ENCODE data around the gene OVAAL. TPM values are rescaled to one million over a fixed set of nuclear protein-coding genes. Genes with fewer than 3 reads are reported as not detected.

Gene OVAAL
- total and polyA plus RNA-seq, 2 of the 4 experiments (the other 2 are of a cell fraction): not detected

DNA sequence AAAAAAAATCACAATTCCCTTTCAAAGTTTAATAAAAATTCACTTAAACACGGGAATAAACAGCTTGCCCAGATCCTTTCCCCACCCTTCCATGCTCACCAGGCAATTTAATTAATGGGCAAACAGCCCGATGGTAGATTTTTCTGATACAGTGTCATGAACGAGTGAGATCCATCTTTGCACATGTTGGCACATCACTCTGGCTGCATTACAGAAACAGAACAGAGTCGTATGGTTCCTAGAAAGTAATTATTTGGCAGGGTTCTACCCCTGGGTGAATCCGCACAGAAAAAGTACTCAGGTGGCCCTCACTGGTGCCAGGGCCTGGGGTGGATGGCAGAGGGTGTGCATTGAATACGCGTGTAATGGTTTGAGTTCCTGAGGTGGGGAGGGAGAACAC, 24.6 kb upstream of the OVAAL start:
- H3K4me2 ChIP-seq (ENCODE audit: low read depth, low read length): no peak overlapping the region
- no peak for ATAC-seq (ENCODE audit: low read depth)
- H3K18ac ChIP-seq (ENCODE audit: low read depth, low read length): no peak overlapping the region
- intact Hi-C loops (cut with micrococcal nuclease) (loop anchor here (5.0 kb wide), 2 partner anchors 328 to 633 kb away; no protein-coding TSS in a partner anchor), dilution Hi-C loops (cut with HindIII; ENCODE audit: low sequenced_read_pairs, unreplicated experiment) (no loop called here), in situ Hi-C loops (cut with MboI; ENCODE audit: low sequenced_read_pairs) (no loop called here)
- no peaks in the 10 kb centered on the region for H4K20me1 ChIP-seq (ENCODE audit: insufficient read depth, low read length)
- no peak overlapping the region for H3K9ac ChIP-seq (ENCODE audit: low read depth, low read length)
- H4K5ac ChIP-seq (ENCODE audit: low read depth, low read length): no peak overlapping the region
- H2AK5ac ChIP-seq (ENCODE audit: low read depth, low read length): no peak overlapping the region
- no peak overlapping the region for H2BK20ac ChIP-seq (ENCODE audit: low read depth, low read length)
- no peak overlapping the region for H3K23ac ChIP-seq (ENCODE audit: low read depth, low read length)
- POLR2A ChIA-PET (ENCODE audit: unreplicated experiment): no interaction called here
- no peak overlapping the region for H3K4ac ChIP-seq (ENCODE audit: low read depth, low read length)
- no peak overlapping the region for H4K91ac ChIP-seq (ENCODE audit: insufficient read depth, low read depth, low read length)
- no peak for DNase-seq
- no peaks in the 10 kb centered on the region for H3K9me1 ChIP-seq (ENCODE audit: insufficient read depth, low read length)
- H3K14ac ChIP-seq (replicated peaks; ENCODE audit: low read depth, low read length): no peak overlapping the region
- no peaks in the 10 kb centered on the region for H3K9me3 ChIP-seq (ENCODE audit: control insufficient read depth, insufficient read depth, low read length)
- no CpG with 5 or more reads among the region's 7 CpGs for WGBS, 2 experiments (ENCODE audit: extremely low coverage in 2 of 2, insufficient read length in 1 of 2)
- H2AFZ ChIP-seq (replicated peaks; ENCODE audit: low read length, poor library complexity): no peak overlapping the region
- H2BK5ac ChIP-seq (ENCODE audit: low read depth, low read length, poor library complexity, severe bottlenecking): no peak overlapping the region
- no peaks in the 10 kb centered on the region for H3K4me1 ChIP-seq (ENCODE audit: control insufficient read depth, insufficient read depth, low read length)
- H4K8ac ChIP-seq (ENCODE audit: low read depth in 2 of 2, low read length in 2 of 2): no peak overlapping the region
- no peak for TF ChIP-seq BHLHE40 (IDR thresholded peaks at IDR 0.05; ENCODE audit: low read depth, low read length)
- TF ChIP-seq CHD1 (IDR thresholded peaks at IDR 0.05; ENCODE audit: low read depth, low read length): no peak
- TF ChIP-seq RFX5 (IDR thresholded peaks at IDR 0.05; ENCODE audit: low read depth, low read length): no peak
- TF ChIP-seq CEBPB (IDR thresholded peaks at IDR 0.05; ENCODE audit: low read depth, low read length): no peak
- no peak for TF ChIP-seq MAZ (IDR thresholded peaks at IDR 0.05; ENCODE audit: borderline replicate concordance, low read depth, low read length)
- TF ChIP-seq USF2 (IDR thresholded peaks at IDR 0.05; ENCODE audit: low read depth, low read length): no peak
- no peak for TF ChIP-seq FOS (IDR thresholded peaks at IDR 0.05; ENCODE audit: low read depth, low read length)
- TF ChIP-seq, protein P1, sequence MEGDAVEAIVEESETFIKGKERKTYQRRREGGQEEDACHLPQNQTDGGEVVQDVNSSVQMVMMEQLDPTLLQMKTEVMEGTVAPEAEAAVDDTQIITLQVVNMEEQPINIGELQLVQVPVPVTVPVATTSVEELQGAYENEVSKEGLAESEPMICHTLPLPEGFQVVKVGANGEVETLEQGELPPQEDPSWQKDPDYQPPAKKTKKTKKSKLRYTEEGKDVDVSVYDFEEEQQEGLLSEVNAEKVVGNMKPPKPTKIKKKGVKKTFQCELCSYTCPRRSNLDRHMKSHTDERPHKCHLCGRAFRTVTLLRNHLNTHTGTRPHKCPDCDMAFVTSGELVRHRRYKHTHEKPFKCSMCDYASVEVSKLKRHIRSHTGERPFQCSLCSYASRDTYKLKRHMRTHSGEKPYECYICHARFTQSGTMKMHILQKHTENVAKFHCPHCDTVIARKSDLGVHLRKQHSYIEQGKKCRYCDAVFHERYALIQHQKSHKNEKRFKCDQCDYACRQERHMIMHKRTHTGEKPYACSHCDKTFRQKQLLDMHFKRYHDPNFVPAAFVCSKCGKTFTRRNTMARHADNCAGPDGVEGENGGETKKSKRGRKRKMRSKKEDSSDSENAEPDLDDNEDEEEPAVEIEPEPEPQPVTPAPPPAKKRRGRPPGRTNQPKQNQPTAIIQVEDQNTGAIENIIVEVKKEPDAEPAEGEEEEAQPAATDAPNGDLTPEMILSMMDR (conservative IDR thresholded peaks at IDR 0.05; ENCODE audit: low read depth, low read length): no peak
- TF ChIP-seq MXI1 (IDR thresholded peaks at IDR 0.05; ENCODE audit: borderline replicate concordance, low read depth, low read length): no peak
- TF ChIP-seq MAFK (IDR thresholded peaks at IDR 0.05; ENCODE audit: low read depth, low read length): no peak
- no peak for TF ChIP-seq POLR2A (IDR thresholded peaks at IDR 0.05; ENCODE audit: low read depth, low read length)
- TF ChIP-seq ELK1 (IDR thresholded peaks at IDR 0.05; ENCODE audit: borderline replicate concordance, low read depth, low read length): no peak
- no peak for TF ChIP-seq SMC3 (IDR thresholded peaks at IDR 0.05; ENCODE audit: low read depth, low read length)
- no peak for TF ChIP-seq NFE2L2 (IDR thresholded peaks at IDR 0.05; ENCODE audit: low read depth, low read length)
- no peak for TF ChIP-seq RAD21 (IDR thresholded peaks at IDR 0.05; ENCODE audit: low read length)
- no peak for TF ChIP-seq RCOR1 (IDR thresholded peaks at IDR 0.05; ENCODE audit: insufficient replicate concordance, low read length)
- no peak overlapping the region for H3K56ac ChIP-seq (ENCODE audit: extremely low read depth, insufficient read depth, low read length)
- CTCF ChIA-PET: interaction anchor here (0.7 to 2.5 kb wide), 3 partner anchors 18 to 328 kb away, joined by 4 to 8 read pairs (median 6); no protein-coding TSS in a partner anchor
- H3K79me1 ChIP-seq (ENCODE audit: low read depth in 1 of 2, low read length in 2 of 2): no peaks in the 10 kb centered on the region
- H2BK120ac ChIP-seq (ENCODE audit: low read depth, low read length): no peak overlapping the region
- H2BK15ac ChIP-seq (ENCODE audit: low read depth, low read length): no peak overlapping the region
- H3K27ac ChIP-seq (ENCODE audit: insufficient read depth, low read length): no peak overlapping the region
- H3K36me3 ChIP-seq (ENCODE audit: control insufficient read depth, insufficient read depth, low read length): no peaks in the 10 kb centered on the region
- no peak overlapping the region for H2AK9ac ChIP-seq (replicated peaks; ENCODE audit: low read depth, low read length, poor library complexity)
- BruUV-seq (replicated peaks): no TSS peak
- H3K4me3 ChIP-seq (ENCODE audit: insufficient read depth, low read depth, low read length): no peak overlapping the region
- 0 out of 2 replicates have a peak, but pooled peaks cover 2% of the 10 kb centered on the region for H3K27me3 ChIP-seq (ENCODE audit: control insufficient read depth, insufficient read depth, low read length)

Data from IMR-90 (cell line).